ENCODE measurements around the gene CH25H. TPM values are rescaled to one million over a fixed set of nuclear protein-coding genes. Genes with fewer than 3 reads are reported as not detected.

The CH25H gene
- total and polyA plus RNA-seq, 10 of the 15 experiments (the other 5 are each of a cell fraction or from before 2014, with no cell fraction given), result not detected

DNA sequence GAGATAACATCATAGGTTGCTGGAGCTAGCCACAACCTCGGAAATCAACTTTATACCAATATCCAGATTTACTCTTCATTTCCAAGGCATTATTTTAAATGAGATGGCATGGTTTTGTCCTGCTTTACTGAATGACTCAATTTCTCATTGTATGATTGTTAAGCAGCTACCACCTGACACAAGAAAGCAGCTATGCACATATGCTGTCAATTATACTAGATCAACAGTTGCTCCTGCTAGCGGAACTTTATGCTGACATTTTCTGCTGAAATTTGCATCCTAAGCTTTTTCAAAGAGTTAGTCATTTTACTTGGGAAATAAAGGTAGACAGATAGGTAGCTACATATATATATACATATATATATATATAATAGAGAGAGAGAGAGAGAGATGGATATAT is 8.9 kb upstream of the CH25H start:
- H3K4me1 ChIP-seq (ENCODE audit: control insufficient read depth, insufficient read depth, low read length), result peaks cover 3% of the 10 kb centered on the region; the same call in 1 of the 2 replicates
- RAD21 ChIA-PET (ENCODE audit: unreplicated experiment), result interaction anchor here (0.6 to 4.2 kb wide), 17 partner anchors 25 to 351 kb away, joined by 3 to 45 read pairs (median 4); partner anchors contain the start of gene FAS
- 93% methylated on average over 2 of the region's 2 CpGs for WGBS (ENCODE audit: insufficient coverage, insufficient replicate concordance, low lambda C conversion rate, missing lambda C conversion rate)
- no peak overlapping the region for H2AFZ ChIP-seq (ENCODE audit: control insufficient read depth, low read depth, low read length)
- ATAC-seq (no peak), DNase-seq (ENCODE audit: low read depth, low spot score) (no peak), FAIRE-seq (no peak)
- BruUV-seq (replicated peaks), result no TSS peak
- in situ Hi-C loops (cut with MboI) (no loop called here), intact Hi-C loops (cut with micrococcal nuclease; ENCODE audit: unreplicated experiment) (loop anchor here (2.0 kb wide), 1 partner anchor 349 kb away; no protein-coding TSS in a partner anchor)
- no peaks in the 10 kb centered on the region for H3K9me3 ChIP-seq (replicated peaks; ENCODE audit: control insufficient read depth, insufficient read depth, low read length)
- POLR2A ChIA-PET, result interaction anchor here (0.9 kb wide), 1 partner anchor 33 kb away, joined by 3 read pairs; no protein-coding TSS in a partner anchor
- peaks cover 0 to 4% of the 10 kb centered on the region in 2 experiments; a peak in 1 of 4 replicates for H3K36me3 ChIP-seq (ENCODE audit: control insufficient read depth in 2 of 2, insufficient read depth in 2 of 2, low read length in 1 of 2)
- no peak overlapping the region for H3K4me3 ChIP-seq
- no peaks in the 10 kb centered on the region for H3K79me2 ChIP-seq (ENCODE audit: control insufficient read depth, insufficient read depth, low read length)
- CTCF ChIA-PET, result interaction anchor here (0.6 to 4.2 kb wide), 28 partner anchors 9 to 380 kb away, joined by 3 to 117 read pairs (median 4); partner anchors contain the start of genes CH25H and FAS
- SMC1A ChIA-PET (ENCODE audit: uncharacterized antibody, unreplicated experiment), result interaction anchor here (0.6 to 4.2 kb wide), 18 partner anchors 8 to 385 kb away, joined by 3 to 64 read pairs (median 4); partner anchors contain the start of gene FAS
- H3K27me3 ChIP-seq (replicated peaks in 1 of 2; ENCODE audit: control insufficient read depth in 2 of 2, insufficient read depth in 2 of 2, low read length in 1 of 2), result no peaks in the 10 kb centered on the region
- no peak overlapping the region for H3K4me2 ChIP-seq (ENCODE audit: control insufficient read depth, insufficient read depth)
- H3K9ac ChIP-seq (ENCODE audit: control insufficient read depth, insufficient read depth, low read length), result no peak overlapping the region
- TF ChIP-seq POU2F2 (IDR thresholded peaks at IDR 0.05; ENCODE audit: borderline replicate concordance, low read depth, low read length) (no peak), SUPT20H (IDR thresholded peaks at IDR 0.05; ENCODE audit: borderline replicate concordance, control insufficient read depth, low read depth, low read length) (no peak), SMAD1 (IDR thresholded peaks at IDR 0.05; ENCODE audit: low read depth, partially characterized antibody) (no peak), BMI1 (IDR thresholded peaks at IDR 0.05; ENCODE audit: borderline replicate concordance) (no peak), TCF12 (IDR thresholded peaks at IDR 0.05; ENCODE audit: low read depth, low read length) (no peak), CBX5 (IDR thresholded peaks at IDR 0.05; ENCODE audit: low read depth) (no peak), ASH2L (IDR thresholded peaks at IDR 0.05; ENCODE audit: borderline replicate concordance, low read depth) (no peak), RB1 (IDR thresholded peaks at IDR 0.05; ENCODE audit: borderline replicate concordance) (no peak)
- TF ChIP-seq, protein P1, sequence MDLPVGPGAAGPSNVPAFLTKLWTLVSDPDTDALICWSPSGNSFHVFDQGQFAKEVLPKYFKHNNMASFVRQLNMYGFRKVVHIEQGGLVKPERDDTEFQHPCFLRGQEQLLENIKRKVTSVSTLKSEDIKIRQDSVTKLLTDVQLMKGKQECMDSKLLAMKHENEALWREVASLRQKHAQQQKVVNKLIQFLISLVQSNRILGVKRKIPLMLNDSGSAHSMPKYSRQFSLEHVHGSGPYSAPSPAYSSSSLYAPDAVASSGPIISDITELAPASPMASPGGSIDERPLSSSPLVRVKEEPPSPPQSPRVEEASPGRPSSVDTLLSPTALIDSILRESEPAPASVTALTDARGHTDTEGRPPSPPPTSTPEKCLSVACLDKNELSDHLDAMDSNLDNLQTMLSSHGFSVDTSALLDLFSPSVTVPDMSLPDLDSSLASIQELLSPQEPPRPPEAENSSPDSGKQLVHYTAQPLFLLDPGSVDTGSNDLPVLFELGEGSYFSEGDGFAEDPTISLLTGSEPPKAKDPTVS (IDR thresholded peaks at IDR 0.05; ENCODE audit: low read depth, low read length), result no peak
- TF ChIP-seq, protein P2, sequence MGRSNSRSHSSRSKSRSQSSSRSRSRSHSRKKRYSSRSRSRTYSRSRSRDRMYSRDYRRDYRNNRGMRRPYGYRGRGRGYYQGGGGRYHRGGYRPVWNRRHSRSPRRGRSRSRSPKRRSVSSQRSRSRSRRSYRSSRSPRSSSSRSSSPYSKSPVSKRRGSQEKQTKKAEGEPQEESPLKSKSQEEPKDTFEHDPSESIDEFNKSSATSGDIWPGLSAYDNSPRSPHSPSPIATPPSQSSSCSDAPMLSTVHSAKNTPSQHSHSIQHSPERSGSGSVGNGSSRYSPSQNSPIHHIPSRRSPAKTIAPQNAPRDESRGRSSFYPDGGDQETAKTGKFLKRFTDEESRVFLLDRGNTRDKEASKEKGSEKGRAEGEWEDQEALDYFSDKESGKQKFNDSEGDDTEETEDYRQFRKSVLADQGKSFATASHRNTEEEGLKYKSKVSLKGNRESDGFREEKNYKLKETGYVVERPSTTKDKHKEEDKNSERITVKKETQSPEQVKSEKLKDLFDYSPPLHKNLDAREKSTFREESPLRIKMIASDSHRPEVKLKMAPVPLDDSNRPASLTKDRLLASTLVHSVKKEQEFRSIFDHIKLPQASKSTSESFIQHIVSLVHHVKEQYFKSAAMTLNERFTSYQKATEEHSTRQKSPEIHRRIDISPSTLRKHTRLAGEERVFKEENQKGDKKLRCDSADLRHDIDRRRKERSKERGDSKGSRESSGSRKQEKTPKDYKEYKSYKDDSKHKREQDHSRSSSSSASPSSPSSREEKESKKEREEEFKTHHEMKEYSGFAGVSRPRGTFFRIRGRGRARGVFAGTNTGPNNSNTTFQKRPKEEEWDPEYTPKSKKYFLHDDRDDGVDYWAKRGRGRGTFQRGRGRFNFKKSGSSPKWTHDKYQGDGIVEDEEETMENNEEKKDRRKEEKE (IDR thresholded peaks at IDR 0.05), result no peak
- TF ChIP-seq, protein P3, sequence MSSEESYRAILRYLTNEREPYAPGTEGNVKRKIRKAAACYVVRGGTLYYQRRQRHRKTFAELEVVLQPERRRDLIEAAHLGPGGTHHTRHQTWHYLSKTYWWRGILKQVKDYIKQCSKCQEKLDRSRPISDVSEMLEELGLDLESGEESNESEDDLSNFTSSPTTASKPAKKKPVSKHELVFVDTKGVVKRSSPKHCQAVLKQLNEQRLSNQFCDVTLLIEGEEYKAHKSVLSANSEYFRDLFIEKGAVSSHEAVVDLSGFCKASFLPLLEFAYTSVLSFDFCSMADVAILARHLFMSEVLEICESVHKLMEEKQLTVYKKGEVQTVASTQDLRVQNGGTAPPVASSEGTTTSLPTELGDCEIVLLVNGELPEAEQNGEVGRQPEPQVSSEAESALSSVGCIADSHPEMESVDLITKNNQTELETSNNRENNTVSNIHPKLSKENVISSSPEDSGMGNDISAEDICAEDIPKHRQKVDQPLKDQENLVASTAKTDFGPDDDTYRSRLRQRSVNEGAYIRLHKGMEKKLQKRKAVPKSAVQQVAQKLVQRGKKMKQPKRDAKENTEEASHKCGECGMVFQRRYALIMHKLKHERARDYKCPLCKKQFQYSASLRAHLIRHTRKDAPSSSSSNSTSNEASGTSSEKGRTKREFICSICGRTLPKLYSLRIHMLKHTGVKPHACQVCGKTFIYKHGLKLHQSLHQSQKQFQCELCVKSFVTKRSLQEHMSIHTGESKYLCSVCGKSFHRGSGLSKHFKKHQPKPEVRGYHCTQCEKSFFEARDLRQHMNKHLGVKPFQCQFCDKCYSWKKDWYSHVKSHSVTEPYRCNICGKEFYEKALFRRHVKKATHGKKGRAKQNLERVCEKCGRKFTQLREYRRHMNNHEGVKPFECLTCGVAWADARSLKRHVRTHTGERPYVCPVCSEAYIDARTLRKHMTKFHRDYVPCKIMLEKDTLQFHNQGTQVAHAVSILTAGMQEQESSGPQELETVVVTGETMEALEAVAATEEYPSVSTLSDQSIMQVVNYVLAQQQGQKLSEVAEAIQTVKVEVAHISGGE (CRISPR knock-in tag; IDR thresholded peaks at IDR 0.05), result no peak
- no peak overlapping the region for H3K27ac ChIP-seq (ENCODE audit: control insufficient read depth, insufficient read depth)
- no peaks in the 10 kb centered on the region for H4K20me1 ChIP-seq (ENCODE audit: control insufficient read depth, insufficient read depth)
